A204.1 (cell line): ENCODE measurements around the gene LUC7L3.
"Not testable (repeated sequence)": the region's sequence is repeated elsewhere in the genome, so short reads cannot be mapped to it uniquely, and the experiment has no call there.

ENCODE experiments used
- FAIRE-seq: peaks from 2 replicates; lab custom pipeline; 2012; peaks lifted over from hg19 to GRCh38; lab: Jason Lieb, UNC

LUC7L3 gene, protein sequence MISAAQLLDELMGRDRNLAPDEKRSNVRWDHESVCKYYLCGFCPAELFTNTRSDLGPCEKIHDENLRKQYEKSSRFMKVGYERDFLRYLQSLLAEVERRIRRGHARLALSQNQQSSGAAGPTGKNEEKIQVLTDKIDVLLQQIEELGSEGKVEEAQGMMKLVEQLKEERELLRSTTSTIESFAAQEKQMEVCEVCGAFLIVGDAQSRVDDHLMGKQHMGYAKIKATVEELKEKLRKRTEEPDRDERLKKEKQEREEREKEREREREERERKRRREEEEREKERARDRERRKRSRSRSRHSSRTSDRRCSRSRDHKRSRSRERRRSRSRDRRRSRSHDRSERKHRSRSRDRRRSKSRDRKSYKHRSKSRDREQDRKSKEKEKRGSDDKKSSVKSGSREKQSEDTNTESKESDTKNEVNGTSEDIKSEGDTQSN

GRCh38 chr17:50719144-50719923 is at the start of gene LUC7L3:
TSS of gene LUC7L3 (plus strand) at chr17:50719603. CDS start at chr17:50719733, 130 bp downstream.
- FAIRE-seq, result no peak

GRCh38 chr17:50672071-50672470 is 47.3 kb upstream of the LUC7L3 start:
- no peak for FAIRE-seq

DNA sequence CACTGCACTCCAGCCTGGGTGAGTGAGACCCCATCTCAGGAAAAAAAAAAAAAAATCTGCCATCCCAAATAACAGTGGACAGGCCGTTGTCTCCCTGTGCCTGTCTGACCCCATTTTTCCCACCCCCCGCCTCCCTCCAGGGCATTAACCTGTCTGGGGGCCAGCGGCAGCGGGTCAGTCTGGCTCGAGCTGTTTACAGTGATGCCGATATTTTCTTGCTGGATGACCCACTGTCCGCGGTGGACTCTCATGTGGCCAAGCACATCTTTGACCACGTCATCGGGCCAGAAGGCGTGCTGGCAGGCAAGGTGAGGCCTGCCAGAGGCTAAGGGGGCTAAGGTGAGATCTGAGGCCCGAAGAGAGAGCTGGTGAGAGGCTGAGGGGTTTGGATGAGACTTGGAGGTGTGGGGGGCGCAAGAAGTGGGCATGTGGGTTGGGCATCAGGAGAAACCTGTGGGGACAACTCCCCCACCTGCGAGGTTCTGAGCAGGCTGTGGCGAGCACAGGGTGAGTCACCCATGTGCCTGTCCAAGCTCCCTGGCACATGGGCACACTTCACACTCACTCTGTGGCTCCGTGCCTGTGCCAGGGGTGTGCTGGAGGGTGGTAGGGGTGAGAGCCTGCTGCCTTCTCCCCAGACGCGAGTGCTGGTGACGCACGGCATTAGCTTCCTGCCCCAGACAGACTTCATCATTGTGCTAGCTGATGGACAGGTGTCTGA is 46.4 kb upstream of the LUC7L3 start:
- FAIRE-seq, result no peak

GRCh38 chr17:50675190-50675589 is 44.2 kb upstream of the LUC7L3 start:
- no peak for FAIRE-seq

DNA sequence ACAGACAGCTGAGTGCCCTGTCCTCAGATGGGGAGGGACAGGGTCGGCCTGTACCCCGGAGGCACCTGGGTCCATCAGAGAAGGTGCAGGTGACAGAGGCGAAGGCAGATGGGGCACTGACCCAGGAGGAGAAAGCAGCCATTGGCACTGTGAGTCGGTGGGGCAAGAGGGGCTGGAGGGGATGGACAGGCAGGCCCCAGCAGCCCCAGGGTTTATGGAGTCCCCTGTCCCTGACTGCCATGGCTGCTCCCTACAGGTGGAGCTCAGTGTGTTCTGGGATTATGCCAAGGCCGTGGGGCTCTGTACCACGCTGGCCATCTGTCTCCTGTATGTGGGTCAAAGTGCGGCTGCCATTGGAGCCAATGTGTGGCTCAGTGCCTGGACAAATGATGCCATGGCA is 43.8 kb upstream of the LUC7L3 start:
- no peak for FAIRE-seq

DNA sequence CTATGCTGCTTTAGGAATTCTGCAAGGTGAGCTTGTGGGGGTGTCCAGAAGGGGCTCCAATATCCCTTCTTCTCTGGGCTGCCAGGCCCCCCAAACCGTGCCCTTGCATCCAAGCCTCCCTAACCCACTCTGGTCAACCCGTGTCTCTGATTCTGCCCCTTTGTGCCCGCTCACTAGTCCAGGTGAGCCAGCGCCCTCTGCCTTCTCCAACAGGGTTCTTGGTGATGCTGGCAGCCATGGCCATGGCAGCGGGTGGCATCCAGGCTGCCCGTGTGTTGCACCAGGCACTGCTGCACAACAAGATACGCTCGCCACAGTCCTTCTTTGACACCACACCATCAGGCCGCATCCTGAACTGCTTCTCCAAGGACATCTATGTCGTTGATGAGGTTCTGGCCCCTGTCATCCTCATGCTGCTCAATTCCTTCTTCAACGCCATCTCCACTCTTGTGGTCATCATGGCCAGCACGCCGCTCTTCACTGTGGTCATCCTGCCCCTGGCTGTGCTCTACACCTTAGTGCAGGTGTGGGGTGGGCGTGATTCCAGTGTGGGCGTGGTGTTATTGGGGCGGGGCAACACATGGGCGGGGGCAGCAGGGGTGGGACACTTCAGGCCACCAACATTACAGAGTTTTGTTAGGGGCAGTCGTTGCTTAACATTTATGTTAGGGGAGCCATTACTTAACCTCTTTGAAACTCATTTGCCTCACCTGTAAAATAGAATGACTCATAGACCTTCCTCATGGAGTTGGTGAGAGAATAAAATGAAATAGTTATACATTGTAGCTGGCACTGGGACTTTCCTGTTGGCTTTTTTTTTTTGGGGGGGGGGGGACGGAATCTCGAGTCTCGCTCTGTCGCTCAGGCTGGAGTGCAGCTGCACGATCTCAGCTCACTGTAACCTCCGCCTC is 43.1 kb upstream of the LUC7L3 start:
- no peak for FAIRE-seq

DNA sequence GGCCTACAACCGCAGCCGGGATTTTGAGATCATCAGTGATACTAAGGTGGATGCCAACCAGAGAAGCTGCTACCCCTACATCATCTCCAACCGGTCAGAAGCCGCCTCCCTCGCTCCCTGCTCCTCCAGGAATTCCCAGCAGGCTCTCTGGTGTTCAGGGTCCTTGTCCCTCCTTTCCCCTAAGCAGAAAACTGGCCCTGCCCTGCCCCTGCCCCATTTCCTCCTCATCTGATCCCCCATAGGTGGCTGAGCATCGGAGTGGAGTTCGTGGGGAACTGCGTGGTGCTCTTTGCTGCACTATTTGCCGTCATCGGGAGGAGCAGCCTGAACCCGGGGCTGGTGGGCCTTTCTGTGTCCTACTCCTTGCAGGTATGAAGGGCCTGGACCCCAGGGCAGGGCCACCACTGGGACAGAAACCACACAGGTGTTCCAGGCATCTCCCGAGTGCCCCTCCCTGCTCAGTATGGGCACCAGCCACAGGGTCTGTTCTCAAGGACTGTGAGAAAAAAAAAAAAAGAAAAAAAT is 41.5 kb upstream of the LUC7L3 start:
- no peak for FAIRE-seq

GRCh38 chr17:50679008-50679544 is 40.3 kb upstream of the LUC7L3 start:
- FAIRE-seq, result no peak

- no peak for FAIRE-seq
Measured at GRCh38 chr17:50680126-50680525, 39.3 kb upstream of the LUC7L3 start.

DNA sequence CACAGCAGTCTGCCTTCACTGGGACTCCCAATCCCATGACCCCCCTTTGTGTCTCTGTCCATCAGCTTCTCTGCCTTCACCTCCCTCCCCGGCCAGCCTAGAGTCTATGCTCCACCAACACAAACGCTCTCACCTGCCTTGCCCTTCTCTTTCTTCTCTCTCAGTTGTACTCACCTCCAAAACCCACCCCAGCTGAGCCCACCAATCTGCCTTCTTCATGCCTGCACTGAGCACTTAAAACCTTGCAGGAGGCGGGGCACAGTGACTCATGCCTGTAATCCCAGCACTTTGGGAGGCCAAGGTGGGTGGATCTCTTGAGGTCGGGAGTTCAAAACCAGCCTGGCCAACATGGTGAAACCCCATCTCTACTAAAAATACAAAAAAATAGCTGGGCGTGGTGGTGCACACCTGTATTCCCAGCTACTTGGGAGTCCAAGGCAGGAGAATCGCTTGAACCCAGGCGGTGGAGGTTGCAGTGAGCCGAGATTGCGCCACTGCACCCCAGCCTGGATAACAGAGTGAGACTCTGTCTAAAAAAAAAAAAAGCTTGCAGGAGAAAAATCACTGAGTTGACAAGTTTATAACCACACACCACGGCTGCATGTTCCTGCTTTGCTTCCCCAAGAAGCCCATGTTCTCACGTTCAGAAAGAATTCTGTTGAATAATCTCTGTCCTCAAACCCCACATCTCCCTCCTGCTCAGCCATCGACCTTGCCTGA is 38.7 kb upstream of the LUC7L3 start:
- FAIRE-seq, result not testable (repeated sequence)

DNA sequence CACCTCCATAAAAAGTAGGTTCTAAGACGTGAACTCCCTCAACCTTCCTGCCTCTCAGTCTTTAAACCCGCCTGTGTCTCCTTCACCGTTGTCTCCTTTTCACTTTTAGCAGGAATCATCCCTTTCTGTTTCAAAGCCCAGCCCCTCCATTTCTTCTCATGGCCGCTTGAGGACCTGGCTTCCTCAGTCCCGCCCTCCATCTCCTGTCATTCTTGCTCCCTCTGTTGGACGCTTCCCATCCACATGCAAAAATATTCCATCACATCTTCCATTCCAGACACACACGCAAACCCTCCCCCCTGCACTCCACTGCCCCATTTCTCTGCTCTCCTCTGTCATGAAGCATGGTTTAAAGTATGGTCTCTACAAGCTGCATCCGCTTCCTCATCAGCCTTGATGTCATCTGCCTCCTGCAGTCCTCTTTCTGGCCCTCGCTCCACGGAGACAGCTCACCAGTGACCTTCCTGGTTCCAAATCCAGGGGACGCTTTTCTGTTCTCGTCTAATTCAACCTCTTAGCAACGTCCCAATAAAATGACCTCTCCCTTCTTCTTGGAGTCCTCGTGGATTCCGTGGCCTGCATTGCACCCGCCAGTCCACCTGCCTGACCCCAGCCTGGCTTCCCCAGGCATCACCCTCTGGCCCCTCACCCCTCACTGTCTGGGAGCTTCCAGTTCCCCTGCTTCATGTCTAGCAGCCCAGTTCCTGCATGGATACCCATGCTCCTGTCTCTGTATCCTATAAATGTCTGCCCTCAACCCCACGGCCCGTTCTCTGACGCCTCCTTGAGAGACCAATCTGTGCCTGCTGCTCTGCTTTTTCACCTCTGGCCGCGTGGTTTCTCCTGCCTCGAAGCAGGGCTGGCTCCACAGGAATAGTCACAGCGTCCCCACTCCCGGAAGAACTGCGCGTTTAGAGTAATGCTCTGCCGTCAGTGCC is 37.9 kb upstream of the LUC7L3 start:
- FAIRE-seq, result no peak

DNA sequence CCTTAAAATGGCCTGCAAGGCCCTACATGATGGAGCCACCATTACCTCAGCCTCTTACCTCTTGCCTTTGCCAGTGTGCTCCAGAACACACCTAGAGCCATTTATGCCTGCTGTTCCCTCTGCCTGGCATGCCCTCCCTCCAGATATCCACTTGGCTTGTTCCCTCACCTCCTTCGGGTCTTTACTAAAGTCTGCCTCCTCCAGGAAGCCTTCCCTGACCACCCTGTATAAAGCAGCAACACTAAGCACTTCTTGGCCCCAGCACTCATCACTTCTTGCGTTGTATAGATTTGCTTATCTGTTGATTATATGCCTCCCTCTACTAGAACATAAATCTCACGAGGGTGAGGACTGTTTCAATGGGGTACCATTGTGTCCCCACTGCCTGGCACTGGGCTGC is 37.0 kb upstream of the LUC7L3 start:
- FAIRE-seq, result no peak

DNA sequence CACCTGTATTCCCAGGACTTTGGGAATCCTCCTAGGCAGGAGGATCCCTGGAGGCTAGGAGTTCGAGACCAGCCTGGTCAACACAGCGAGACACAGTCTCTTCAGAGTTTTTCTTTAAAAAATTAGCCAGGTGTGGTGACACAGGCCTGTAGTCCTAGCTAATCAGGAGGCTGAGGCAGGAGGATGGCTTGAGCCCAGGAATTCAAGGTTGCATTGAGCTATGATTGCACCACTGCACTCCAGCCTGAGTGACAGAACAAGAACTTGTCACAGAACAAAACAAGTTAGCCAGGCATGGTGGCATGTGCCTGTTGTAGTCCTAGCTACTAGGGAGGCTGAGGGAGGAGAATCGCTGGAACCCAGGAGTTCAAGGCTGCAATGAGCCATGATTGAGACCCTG is 36.5 kb upstream of the LUC7L3 start:
- no peak for FAIRE-seq

GRCh38 chr17:50683434-50684287 is 35.7 kb upstream of the LUC7L3 start:
- FAIRE-seq, result no peak

DNA sequence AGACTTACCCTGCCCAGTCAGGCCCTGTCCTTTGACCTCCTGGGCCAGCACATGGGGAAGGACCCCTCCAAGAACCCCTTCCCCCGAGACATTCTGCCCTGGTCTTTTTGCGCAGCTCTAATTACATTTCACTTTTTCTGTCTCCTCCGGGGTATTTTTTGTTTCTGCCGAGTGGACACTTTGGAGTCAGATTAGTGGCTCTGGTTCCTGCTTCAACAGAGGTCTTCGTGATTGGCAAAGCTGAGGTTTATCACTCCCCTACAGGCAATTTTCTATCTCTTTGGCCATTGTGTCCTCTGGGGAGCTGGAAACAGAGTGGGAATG is 35.2 kb upstream of the LUC7L3 start:
- no peak for FAIRE-seq

DNA sequence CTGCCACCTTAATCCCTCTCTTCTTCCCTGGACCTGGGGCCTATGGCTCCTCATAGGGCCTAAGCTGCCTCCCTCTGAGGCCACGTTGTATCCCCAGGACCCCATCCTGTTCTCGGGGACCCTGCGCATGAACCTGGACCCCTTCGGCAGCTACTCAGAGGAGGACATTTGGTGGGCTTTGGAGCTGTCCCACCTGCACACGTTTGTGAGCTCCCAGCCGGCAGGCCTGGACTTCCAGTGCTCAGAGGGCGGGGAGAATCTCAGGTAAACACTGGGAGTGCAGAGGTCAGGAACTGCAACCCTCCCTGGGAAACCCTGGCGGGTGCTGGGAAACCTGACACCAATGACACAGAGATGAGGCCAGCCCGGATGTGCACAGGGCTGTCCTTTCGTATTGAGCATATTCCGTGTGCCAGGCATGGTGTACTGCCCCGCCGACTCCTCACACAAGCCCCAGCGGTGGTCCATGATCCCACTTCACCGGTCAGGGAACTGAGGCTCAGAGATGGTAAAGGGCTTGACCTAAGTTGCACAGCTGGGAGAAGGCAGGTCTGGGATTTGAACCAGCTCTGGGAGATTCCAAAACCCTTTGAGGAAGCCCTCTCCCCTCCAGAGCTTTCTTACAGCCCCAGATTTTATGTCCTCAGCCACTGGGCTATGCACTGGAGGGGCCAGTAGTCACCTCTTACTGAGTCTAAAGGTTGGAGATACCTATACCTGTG is 34.6 kb upstream of the LUC7L3 start:
- no peak for FAIRE-seq

DNA sequence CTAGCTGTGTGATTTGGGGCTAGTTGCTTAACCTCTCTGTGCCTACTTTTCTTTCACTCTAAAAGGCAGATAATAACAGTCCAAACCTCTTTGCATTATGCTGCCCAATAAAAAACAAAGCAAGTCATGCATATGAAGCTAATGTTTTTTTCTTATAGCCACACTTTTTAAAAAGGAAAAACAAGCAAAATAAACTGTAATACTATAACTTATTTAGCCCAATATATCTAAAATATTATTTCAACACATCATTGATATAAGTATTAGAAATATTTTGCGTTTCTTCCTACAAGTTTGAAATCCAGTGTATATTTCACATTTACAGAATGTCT is 34.1 kb upstream of the LUC7L3 start:
- FAIRE-seq, result no peak
